HG03095 (cell line): Measurements from ENCODE around the gene PHGDH.

Source experiments
- ATAC-seq: cut with Tn5 transposase; IDR thresholded peaks from one replicate; pipeline ENCODE4 v1.9.1; 2021; ENCODE audit warnings: moderate library complexity; ENCODE audit not compliant: unreplicated experiment

PHGDH gene

GRCh38 chr1:119752592-119752991 lies 40.9 kb downstream of the PHGDH start:
- ATAC-seq, result no peak

DNA sequence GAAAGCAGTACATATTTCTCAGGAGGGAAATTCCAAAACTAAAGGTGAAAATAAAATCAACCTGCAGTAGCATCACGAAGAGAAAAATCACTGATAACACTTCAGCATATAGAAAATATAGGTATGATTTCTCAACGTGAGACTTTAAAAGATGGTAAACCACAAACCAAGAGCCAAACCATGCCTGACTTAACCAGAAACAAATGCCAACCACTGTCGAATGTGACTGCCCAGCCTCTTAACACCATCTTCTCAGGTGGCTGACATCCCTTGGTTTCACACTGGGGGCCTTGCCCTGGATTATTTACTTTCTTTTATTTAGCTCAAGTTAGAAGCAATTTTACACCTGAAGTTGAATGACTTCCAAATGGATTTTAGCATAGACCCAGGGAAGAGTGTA lies 46.9 kb downstream of the PHGDH start:
- ATAC-seq, result no peak

GRCh38 chr1:119762409-119762808 lies 50.7 kb downstream of the PHGDH start:
- ATAC-seq, result no peak

DNA sequence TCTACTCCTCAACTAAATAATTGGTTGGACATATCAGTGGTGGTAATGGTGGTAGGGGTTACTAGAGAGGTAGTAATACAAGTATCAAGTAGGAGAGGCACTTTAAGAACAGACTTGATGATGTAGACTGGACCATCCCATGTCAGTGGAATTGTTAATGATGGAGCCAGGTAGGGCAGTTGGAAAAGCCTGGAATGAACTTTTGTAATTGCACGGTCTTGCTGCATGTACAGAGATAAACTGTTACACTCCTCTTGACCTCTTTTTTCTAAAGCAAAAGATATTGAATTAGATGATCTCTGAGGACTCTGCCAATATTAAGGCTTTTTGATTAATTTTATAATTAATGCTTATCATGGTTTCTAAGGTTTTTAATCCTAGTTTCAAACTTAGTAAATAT lies 51.2 kb downstream of the PHGDH start:
- no peak for ATAC-seq

- no peak for ATAC-seq
These were observed 52.5 kb downstream of the PHGDH start for GRCh38 chr1:119764220-119764619.

- ATAC-seq, result no peak
These were observed 54.6 kb downstream of the PHGDH start for GRCh38 chr1:119766374-119766794.

- no peak for ATAC-seq
These were observed 55.8 kb downstream of the PHGDH start for GRCh38 chr1:119767486-119767885.

DNA sequence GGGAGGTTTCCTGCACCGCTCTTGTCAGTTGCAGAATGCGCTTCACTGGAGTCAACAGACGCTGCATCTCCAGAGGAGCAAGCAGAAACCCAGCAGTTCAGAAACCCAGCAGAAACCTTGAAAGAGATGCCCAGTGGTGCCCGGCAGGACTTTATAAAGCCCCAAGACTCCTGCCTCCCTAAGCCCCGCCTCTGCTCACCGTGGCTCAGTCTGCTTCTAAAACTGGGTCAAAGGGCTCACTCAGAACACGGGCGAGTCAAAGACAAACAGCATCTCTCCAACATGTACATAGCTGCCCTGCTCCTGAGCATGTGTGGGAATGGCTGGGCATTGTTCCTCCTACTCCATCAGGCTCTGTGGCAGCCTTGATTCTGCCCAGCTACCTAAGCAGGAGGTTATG lies 57.0 kb downstream of the PHGDH start, which contains the start of gene HMGCS2:
HMGCS2 (minus strand) TSS at position 128 of the 400 bp plus-strand sequence; CDS start at position 67, 61 bp downstream.
- ATAC-seq, result no peak

GRCh38 chr1:119771016-119771415 lies 59.3 kb downstream of the PHGDH start:
- no peak for ATAC-seq

DNA sequence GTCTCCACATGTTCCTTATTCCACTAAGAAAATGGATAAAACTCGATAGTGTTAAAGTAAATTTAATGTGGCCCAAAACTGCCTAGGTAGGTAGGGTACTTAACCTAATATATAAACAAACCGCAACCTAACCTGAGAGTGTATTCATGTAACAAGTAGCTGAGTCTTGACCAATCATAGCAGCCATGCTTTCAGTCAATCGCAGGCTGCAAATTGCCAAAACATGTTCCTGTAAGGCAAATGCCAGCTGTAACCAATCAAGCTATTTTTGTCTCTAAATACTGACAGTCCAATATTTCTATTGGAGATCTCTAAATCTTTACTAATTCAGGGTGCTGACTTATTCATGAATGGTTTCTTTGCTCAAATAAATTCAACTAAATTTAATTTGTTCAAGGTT lies 60.0 kb downstream of the PHGDH start:
- no peak for ATAC-seq

DNA sequence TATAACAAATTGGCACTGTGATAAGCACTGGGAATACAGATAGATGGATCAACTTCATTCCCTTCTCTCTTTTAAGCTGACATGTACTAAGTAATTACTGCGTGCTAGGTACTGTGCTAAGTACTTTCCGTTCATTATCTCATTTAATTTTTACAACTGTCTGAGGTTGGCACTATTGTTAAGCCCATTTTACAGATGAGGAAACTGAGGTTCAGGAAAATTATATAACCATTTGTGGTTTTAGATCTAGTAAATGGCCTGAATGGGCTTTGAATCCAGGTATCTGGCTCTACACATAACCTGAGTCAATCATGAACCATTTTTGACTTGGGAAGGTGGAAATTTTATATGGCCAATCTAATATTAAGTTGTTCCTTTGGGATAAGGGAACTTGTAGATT lies 60.6 kb downstream of the PHGDH start:
- no peak for ATAC-seq

DNA sequence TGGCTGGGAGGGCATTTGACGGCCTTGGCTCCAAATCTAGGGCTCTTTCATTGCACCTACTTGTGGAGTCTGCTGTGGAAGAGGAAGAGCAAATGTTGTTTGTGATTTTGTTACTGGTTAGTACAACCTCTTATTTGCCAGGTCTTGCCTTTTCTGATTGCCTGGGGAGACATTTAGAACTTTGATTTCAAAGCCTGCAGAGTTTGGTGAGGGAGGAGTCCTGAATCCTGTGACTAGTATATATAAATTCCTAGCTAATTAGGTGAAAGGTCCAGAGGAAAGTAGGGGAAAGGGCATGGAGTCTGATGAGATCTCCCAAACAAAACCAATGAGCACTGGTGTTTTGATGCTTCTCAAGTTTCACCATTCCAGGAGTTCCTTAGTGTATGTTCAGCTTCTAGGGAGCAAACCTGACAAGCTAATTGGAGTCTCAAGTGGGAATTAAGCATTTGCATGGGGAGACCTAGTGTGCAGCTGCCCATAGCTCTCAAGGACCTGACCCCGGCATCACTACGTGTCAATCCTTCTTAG lies 62.0 kb downstream of the PHGDH start:
- ATAC-seq, result no peak

- no peak for ATAC-seq
These were observed 63.2 kb downstream of the PHGDH start for GRCh38 chr1:119774746-119775490.

- ATAC-seq, result no peak
These were observed 66.6 kb downstream of the PHGDH start for GRCh38 chr1:119778359-119778758.

DNA sequence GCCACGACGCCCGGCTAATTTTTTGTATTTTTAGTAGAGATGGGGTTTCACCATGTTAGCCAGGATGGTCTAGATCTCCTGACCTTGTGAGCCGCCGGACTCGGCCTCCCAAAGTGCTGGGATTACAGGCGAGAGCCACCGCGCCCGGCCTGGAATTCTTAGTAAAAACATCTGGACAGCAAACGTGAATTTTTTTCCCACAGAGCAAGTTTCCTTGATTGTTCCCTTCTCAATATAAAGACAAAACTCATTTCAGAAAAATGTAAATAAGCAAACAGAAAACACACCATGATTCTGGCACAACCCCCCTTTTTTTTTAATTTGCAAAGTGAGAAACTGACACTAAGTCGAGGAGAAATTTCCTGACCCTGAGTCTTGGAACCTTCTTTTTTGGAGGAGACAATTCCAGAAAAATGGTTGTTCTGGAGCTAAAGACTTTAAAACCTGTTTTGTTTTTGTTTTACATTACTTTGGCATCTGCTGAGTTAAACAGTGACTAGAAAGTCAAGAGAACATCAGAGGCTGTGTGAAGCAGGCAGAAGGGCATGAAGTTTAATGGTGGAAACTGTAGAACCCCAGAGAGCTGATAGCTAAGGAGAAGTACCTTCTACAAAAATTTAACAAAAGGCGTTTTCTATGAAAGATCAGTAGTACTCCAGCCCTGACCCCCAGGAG lies 67.3 kb downstream of the PHGDH start:
- ATAC-seq, result no peak

DNA sequence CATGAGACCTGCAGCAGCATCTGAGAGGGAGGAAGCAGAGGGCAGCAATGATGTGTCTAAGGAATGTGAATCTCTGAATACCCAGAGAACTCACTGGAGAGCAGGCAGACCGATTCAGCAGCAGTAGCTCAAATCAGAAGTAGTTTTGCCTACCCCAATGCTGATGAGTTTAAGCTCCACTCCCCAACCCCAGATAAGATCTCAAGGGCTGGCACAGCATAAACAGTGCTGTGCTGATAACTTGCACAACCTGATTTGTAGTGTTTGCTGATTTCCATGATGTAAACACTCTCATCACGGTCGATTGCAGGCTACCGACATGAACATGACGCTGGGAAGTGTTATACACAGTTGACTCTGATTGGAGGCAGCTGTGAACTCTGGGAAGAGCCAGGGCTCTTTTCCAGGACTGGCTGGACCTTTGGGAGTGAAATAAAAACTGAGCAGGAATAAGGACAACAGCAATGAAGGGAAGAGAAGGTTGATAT lies 68.2 kb downstream of the PHGDH start:
- ATAC-seq, result no peak

DNA sequence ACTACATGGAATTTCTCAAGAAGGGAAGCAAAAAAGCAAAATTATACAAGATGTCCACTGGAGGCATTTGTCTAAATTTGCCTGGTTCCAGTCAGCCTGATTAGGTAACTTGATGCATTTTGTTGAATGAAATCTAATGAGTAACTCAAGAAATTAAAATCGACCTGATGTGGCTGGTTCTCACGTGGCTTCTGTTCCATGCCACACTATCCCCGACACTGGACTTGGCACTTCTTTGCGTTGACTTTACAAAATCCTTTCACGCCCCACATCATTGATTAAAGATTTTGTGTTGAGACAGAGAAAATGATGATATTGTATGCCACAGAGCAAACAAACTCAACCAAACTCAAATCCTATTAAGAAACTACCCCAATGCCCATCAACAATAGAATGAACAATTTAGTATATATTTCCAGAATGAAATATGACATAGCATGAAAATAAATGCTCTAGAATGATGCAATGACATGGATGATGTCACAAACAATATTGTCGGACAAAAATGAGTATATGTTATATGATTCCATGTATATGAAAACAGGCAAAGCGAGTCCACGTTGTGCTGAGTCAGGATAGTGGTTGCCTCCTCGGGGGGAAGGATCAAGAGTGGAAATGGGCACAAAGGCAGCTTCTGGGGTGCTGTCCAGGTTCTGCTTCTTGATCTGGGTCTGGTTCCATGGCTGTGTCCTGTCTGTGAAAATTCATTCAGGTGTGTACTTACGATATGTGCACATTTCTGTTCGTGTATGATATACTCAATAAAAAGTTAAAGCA lies 69.9 kb downstream of the PHGDH start:
- ATAC-seq, result no peak

- ATAC-seq, result no peak
These were observed 71.0 kb downstream of the PHGDH start for GRCh38 chr1:119782631-119783325.

- ATAC-seq, result no peak
These were observed 71.8 kb downstream of the PHGDH start for GRCh38 chr1:119783354-119784185.
